Activated CD8-positive, alpha-beta memory T cell treated with anti-CD3 and anti-CD28 coated beads for 24 hours (primary cell): Measurements from ENCODE around the gene STON2.
A peak's percentile ranks its signal among the peaks of the same experiment; 100 is the strongest.

ENCODE experiments used
- DNase-seq: peaks from one replicate; pipeline ENCODE4 v3.0.0-alpha.2; 2020

The STON2 gene

DNA sequence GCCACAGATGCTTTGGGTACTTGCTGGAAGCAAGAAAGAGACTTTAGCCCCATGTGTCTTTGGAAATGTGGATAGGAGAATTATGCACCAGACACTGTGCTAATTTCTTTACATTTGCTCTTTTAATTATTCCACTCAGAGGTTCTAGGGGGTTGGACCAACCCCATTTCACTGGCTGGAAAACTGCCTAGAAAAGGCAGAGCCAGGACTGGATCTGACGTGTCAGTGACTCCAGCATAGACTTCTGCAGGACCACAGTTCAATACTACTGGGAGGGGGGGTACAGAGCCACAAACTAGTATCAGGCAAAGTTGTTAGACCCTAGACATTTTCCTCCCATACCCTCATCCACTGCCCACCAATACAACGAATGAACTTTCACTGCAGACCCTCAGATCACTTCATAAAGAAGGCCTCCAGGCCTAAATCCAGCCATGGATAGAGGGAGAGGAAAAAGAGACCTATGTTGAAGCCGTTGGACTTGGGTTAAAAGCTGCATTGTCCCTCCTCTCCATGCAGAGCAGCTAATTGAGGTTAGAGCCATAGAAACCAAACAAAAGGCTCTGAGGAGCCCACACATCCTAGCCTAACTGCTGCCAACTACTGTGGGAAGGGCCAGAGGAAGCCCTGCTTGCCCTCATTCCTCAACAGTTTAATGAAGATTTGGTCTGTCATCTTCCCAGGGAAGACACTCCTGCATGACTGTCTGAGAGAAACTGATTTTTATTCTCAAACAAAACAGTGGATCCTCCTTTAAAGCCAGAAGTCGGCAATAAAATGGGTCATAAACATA is 68.7 kb downstream of the STON2 start:
- DNase-seq: no peak

DNA sequence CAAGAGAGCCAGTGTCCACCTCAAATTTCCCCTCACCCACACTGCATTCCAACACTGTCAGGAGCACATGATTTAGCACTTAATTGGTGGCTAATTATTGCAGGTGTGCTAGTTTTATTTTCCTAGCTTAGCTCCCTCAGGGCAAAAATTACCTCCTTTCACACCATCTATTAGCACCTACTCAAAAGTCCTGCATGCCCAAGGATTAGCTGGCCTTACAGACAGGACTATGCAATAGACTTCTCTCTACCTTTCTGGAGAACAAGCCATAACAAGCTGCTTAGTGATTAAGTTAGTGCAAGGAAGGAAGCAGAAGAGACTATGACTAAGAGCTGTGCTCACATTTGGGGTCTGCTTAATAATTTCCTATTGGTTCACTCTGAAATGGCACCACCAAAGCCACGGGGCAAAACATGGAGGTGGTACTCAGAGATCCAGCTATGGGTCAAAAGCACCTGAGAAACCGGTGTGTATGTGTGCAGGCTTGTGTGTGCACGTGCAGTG is 69.5 kb downstream of the STON2 start:
- DNase-seq: no peak

DNA sequence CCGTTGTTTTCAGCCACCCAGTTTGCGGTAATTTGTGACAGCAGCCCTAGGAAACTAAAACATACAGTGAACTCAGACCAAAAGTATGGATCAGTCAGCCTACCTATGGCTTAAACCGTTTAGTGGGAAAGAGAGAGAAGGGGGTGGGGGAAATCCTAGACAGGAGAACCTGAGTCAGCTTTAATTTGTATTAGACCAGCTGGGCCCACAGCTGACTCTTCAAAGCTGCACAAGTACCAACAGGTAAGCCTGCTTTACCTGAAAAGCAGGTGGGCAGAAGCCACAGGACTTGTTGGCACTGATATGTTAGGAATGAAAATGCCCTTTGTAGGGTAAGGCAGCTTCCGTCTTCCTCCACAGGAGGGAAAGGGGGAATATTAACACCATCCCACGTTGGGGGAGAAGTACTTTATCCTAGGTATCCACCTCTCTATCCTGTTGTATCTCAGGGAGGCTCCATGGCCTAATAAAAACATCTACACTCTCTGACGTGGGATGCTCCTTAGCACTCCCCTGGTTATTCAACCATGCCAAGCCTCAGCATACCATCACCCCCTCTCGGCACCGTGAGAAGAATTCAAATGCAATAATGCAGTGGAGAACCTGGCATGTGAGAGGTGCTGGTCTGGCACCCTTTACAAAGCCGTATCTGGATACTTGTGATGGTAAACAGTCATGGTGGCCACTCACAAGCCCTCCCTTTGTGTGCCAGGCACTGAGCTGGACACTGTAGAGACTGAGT is 70.3 kb downstream of the STON2 start:
- no peak for DNase-seq

DNA sequence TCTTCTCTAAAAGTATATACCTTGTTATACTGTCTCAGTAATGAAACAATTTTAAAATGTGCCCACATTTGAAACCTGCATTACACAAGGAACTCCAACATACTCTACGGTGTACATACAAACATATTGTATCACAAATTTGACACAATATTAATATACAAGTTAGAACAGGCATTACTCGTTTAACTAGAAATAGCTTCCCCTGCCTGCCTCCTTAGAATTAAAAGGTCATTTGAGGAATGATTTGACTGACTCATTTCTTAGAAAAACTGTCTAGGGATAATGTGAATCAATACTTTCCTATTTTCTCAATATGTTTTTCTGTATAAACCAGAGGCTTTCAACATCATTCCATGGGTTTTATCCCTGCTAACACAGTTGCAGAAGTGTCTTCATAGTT is 73.7 kb downstream of the STON2 start:
- no peak for DNase-seq

DNA sequence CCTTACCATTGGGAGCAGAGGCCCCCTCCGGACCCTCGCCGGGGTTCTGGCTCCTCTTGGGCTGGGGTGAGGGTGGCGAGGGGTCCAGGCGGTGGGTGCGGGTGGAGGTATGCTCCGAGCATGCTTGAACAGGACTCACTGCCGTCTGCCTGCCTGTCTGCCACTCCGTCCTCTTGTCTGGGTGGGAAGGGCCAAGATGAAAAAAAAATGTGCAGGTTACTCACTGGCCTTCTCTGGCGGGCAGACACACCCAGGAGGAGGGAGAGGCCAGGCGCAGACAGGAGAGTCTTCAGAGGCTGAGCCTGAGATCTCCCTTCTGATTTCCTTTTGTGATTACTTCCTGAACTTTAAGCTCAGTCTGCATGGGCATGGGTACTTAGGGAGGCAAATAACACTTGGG is 76.1 kb downstream of the STON2 start:
- DNase-seq: no peak

DNA sequence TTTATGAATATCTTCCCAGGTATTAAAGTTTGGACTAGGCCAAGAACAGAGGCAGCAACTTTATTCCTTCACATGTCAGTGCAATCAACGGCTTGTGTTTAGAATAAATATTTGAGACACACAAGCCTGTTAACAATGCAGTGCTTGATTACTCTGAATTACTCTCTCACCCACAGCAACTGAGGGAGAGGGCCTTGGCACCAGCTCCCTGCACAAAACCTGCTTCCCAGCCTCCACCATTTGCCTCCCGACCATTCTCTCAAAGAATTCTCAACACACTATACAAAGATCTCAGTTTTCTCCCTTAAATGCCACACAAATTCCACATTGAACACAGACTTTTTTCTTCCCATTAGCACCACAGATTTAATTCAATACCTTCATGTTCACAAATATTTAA is 77.0 kb downstream of the STON2 start:
- DNase-seq: no peak

DNA sequence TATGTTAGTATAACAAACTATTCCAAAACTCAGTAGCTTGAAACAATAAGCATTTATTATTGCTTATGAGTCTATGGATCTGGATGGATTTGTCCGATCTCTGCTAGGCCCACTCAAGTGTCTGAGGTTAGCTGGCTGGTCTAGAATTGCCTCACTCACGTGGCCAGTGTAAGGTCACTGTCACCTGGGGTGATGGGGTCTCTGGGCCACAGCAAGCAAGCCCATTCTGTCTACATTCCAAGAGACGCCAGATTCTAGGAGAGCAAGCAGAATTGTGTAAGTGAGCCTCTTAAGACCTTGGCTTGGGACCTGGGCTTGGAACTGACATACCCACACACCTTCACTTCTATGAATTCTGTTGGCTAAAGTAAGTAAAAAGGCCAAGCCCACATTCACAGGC is 80.2 kb downstream of the STON2 start:
- no peak for DNase-seq

DNA sequence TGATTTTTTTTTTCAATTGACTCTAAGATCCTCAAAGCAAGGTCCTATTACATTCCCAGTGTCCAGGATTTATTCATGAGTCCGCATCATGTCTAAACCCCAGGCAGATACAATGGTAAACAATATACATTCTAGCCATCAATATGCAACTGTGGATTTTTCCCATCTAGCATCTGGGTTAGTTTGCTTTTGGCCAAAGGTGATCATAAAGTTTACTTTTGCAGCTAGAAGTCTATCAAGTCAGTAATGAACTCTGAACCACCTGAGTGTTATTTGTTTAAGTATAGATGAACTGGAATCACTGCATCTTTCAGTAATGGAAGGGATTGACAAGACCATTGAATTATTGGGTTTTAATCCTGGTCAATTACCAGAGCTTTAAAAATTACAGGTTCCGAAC is 80.8 kb downstream of the STON2 start:
- no peak for DNase-seq

DNA sequence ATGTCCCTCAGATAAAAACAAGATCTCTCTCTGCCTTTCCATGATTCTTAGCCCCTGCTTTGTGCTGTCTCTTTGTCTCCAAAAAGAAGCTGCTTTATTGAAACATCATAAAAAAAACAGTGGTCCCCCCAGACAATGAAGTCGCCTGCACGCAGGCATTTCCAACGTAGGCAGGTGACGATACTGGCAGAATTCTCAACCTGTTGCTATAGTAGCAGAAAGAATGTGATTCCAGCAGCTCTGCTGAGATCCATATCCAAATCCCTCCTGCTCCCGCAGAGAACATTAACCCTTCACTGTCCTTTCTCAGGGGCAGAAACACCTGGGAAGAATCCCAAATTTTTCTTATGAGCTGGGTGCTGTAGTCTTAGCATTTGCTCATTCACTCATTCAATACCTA is 84.8 kb downstream of the STON2 start:
- no peak for DNase-seq

DNA sequence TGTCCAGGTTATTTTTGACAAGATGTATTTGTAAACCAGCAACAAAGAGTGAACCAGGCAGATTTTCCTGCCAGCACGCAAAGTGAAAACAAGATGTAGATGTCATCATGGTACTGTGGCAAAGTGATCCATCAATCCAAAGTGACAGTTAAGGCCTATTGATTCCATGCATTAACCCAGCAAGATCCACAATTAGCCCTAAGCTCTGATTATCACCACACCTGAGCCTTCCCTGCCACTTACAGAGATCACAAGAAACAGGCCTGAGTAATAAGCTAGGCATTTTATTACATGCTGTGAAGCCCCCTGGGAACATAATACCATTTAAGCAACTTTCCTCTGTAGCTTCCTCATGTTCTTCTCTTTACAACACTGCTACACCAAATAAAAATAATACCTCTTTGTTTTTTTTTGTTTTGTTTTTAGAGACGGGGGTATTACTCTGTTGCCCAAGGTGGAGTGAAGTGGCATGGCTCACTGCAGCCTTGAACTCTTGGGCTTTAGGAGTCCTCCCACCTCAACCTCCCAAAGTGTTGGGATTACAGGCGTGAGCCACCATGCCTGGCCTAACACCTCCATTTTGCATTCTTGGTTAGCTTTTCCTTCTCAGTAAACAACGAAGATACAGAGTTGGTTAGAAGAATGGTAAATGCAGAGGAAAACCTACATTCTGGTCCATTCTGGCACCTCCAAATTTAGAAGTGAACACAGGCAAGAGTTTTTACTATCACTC is 85.5 kb downstream of the STON2 start:
- DNase-seq: no peak

DNA sequence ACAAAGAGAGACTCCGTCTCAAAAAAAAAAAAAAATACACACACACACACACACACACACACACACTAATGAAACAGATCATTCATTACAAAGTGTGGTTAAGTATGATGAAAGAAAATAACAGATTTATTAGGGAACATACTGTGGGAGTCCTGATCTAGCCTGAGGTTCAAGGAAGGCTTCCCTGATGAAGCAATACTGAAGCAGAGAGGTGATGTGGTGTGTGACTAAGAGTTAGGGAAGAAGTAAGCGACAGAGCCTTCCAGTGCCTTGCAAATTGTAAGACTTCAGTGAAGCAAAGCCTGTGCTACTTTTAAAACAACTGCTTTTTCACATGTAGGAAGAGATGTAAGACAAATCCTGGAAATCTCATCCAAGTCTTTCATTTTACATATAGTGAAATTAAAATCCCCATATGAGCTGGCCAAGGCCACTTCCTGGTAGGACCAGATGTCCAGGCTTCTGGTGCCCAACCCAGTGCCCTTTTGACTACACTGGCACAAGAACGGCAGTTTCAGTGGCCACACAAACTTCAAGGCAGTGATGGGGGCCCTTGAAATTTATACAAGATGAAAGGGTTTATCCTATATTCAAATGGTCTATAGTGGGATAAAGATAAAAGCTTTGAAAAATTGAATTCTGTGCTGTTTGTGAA is 86.2 kb downstream of the STON2 start:
- no peak for DNase-seq

DNA sequence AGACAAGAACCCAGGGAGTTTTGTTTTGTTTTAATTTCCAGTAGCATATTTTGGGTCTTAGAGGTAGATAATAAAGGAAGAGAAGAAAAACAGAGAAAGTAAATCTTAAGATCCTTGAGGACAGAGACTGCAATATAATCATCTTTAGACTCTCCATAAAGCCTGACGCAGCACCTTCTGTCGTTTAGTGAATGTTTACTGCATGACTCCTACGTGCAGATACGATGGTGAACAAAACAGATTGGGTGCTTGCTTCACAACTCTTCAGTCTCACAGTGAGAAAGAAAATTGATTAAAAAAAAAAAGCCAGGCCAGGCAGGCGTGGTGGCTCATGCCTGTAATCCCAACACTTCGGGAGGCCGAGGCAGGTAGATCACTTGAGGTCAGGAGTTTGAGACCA is 86.9 kb downstream of the STON2 start:
- no peak for DNase-seq

DNA sequence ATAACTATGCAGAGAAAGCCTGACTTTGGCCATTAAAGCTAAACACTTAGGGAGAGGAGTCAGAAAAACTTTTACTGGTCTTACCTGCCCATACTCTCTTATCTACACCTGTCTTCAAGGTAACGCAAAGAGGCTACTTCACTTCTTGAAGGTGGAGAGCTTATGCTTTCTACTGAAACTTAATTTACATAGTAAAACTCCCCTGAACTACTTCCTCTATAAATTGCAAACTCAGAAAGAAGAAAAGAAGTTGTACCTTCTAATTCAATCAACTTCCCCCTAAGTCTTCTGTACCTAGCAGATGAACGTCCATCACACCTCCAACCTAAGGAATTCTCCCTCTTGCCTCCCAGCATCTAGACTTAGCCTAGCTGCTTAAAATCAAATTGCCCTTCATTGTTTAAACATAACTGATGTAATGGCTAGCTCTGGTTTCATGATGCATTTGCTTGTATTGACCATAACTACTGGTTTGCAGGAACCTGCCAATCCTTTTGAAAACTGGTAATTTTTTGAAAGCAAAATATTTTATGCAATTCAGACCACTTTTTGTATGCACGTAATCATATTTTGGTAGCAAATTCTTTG is 87.7 kb downstream of the STON2 start:
- no peak for DNase-seq

DNA sequence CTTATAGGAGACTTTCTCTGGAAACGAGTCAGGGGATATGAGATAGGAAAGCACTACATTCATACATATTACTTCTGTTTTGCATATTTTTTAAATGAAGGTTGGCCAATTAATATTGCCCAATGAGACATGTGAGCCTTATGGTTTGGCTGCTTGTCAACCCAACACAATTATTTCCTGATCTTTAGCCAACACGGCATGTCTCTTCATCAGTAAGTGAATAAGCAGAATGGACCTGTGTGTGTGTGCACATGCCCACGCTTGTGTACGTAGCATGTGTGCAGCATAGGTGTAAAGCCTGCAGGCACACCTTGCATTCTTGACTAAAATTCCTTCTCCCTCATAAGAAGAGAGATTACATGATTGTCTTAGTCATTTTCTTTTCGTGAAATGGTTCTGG is 88.3 kb downstream of the STON2 start:
- no peak for DNase-seq

DNA sequence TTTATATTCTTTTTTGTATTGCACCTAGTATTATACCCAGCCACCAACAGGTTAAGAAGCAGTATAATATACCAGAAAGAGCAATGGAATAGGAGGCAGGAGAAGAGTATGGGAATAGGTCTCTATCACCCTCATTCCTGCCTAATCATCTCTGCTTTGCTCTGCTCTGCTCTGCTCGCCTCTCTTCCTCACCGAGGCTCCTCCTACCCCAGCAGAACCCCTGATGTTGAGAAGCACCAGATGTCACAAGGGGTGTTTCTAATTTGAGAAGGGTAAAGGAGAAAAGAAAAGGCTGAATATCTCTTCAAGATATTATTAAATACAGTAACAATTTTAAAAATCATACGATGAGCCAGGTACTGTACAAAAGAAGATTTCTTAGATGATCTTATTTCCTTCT is 89.0 kb downstream of the STON2 start:
- DNase-seq: no peak

DNA sequence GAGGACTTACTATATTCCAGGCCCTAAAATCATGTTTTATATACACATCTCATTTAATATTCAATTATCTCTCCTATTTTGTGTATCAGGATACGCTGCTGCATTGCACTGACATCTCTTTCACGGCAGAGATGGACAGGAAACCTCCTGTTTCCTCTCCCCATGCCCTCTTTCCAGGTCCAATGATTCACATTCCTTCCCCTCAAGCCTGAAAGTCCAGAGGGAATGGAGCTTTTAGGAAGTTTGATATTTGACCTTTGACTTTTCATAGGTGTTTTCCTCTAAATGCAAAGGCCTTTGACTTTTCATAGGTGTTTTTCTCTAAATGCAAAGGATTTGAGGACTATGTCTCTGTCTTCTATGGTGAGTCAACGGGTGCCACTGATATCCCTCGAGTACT is 89.5 kb downstream of the STON2 start:
- no peak for DNase-seq

DNA sequence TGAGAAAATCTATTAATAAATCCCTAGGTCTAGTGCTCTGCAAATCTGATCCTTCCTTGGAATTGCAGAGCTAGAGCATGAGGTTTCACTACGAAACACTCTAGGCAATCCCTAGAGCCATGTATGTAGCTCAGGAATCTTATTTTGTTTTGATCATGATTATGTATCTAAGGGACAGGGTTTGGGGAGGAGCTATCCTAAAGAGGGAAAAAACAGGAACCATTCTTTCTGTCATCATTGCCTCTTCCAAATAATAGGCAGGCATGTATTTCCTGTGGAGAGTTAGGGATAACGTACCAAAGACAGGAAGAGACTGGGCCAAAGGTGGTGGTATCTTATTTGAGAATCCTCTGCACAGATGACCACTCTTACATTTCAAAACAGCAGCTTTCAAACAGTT is 90.6 kb downstream of the STON2 start:
- DNase-seq: no peak

DNA sequence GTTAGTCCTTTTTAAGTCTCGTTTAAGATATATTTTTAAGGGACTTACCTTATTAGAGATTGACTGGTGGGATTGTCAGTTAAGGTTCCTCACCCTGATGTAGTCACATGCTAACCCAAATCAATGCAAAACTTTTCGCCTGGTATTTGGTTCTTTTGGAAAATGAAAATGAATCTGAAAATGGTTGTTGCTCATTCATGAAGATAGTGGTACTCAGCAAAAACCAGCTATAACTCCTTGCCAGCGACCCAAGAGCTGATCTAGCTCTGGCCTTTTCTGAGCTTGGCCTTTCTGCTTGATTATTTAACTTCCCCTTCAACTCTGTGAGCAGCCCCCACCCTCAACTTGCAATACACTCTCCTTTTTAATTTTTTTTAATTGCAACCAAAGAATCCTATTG is 94.4 kb downstream of the STON2 start:
- DNase-seq: no peak

DNA sequence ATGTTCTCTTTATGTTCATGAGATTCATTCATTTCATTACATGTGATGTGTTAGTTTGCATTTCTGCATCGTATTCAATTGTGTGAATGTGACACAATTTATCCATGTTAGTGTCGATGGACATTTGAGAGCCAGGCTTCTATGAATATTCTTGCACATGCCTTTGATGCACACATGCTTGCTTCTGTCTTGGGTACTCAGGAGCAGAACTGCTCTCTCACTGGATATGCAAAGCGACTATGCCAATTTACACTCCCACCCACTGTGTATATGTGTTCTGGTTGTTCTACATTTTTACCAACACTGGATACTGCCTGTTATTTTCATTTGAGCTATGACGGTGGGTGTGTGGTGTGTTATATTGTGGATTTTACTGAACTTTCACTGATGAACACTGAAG is 95.1 kb downstream of the STON2 start:
- no peak for DNase-seq

DNA sequence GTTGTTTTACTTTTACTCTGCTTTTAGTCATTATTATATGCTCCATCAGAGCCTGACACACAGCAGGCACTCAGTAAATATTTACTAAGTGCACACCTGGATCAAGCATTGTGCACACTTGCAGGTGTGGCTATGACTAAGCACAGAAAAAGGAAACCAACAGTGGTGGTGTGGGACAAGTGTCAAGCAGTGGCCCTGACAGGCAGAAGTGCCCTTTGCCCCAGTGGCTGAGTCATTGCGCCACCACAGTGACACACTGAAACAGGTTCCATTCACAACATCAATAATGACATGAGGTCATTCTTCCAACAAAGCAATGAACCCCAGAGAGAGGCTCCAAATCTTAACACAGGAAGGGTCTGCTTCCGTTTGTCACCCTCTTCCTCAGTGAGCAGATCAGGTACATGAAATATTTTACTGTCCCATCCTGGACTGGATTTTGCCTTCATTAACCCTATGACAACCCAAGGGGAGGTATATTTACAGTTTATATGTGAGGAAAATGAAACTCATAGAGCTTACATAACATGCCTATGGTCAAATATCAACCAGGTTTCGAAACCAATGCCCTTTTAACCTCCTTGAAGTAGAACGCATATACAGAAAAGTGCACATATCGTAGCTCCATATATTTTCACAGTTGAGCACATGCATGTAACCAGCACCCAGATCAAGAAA is 96.7 kb downstream of the STON2 start:
- DNase-seq: peak; percentile 56

DNA sequence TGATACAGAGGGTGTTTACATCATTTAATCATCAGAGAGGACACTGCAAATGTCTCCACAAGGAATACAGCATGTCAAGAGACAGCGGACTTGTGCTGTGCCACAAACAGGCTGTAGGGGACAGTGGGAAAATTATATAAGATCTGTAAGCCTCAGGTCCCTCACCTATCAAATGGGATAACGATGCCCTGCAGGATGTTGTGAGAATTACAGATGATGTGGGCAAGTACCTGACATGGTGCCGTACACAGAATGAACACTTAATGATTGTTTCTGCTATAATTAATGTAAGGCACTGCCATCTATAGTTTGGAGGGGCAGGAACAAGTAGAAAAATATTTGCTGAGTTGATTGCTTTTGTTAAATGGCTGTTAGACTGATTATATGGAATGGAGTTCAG is 97.5 kb downstream of the STON2 start:
- DNase-seq: no peak

DNA sequence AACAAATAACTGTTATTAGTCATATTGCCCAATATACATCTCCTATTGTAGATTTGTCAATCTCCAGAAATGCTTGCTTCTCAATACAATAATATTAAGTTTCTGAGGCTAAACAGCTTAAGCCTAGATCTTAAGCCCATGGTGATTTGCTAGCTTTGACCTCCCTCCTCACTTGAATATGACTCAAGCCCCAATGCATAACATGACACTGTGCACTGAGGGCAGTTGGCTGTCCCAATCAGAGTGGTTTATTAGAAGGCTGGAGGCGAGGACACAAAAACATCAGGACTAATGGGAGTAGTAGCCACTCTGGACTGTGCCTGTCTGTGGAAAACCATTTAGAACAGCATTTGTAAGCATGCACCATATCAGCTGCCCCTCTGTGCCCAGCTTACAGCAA is 98.3 kb downstream of the STON2 start:
- no peak for DNase-seq
